ENCODE data around the gene APH1B. TPM values are rescaled to one million over a fixed set of nuclear protein-coding genes. Genes with fewer than 3 reads are reported as not detected.

Gene APH1B
- total and polyA plus RNA-seq, 9 donors, result 9.1 to 25.2 (median 20.0) TPM

DNA sequence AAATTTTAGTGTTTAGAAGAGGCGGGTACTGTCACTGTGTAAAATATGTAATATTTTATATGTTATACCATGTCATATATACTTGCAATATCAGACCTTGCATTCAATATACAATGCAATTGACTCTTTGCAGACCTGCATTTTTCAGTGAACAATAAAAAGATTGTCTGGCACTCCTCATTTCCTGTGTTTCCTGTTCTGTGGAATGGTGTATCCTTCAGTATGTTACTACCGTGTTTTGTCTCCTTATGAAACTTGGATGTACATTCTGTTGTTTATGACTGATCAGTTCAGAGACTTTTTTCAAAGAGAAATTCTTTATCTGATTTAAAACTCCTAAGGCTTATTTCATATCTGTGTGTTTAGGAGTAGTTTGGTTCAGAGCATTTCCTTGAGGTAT is 31.5 kb downstream of the APH1B start:
- H3K9me3 ChIP-seq, result no peaks in the 10 kb centered on the region
- WGBS, 3 donors, result 84 to 91% (median 88%) methylated on average over 2 of the region's 2 CpGs
- intact Hi-C loops (cut with DNase I), result no loop called here
- TF ChIP-seq, protein P1, sequence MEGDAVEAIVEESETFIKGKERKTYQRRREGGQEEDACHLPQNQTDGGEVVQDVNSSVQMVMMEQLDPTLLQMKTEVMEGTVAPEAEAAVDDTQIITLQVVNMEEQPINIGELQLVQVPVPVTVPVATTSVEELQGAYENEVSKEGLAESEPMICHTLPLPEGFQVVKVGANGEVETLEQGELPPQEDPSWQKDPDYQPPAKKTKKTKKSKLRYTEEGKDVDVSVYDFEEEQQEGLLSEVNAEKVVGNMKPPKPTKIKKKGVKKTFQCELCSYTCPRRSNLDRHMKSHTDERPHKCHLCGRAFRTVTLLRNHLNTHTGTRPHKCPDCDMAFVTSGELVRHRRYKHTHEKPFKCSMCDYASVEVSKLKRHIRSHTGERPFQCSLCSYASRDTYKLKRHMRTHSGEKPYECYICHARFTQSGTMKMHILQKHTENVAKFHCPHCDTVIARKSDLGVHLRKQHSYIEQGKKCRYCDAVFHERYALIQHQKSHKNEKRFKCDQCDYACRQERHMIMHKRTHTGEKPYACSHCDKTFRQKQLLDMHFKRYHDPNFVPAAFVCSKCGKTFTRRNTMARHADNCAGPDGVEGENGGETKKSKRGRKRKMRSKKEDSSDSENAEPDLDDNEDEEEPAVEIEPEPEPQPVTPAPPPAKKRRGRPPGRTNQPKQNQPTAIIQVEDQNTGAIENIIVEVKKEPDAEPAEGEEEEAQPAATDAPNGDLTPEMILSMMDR (IDR thresholded peaks at IDR 0.05), result no peak
- TF ChIP-seq POLR2A (IDR thresholded peaks at IDR 0.05) (no peak), EP300 (IDR thresholded peaks at IDR 0.05) (no peak)
- H3K27me3 ChIP-seq, result no peaks in the 10 kb centered on the region
- no peaks in the 10 kb centered on the region for H3K36me3 ChIP-seq
- no peak overlapping the region for H3K4me3 ChIP-seq
- DNase-seq, result no peak
- no peak overlapping the region for H3K27ac ChIP-seq
- H3K4me1 ChIP-seq (ENCODE audit: insufficient read depth), result no peaks in the 10 kb centered on the region

DNA sequence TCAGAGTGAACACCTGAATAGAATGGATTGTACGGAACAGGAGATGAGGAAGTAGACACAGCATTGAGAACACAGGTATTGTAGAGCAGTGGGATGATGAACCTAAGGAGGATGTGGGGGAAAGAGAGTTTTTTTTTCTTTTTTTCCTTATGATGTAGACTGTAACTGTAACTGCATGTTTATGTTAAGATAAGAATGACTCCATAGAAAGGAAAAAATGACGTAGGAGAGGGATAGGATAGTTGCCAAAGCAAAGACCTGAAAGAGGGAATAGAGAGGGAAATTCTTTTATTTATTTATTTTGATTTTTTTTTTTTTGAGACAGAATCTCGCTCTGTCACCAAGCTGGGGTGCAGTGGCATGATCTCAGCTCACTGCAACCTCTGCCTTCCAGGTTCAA is 33.2 kb downstream of the APH1B start:
- no peak for DNase-seq
- H3K27ac ChIP-seq, result no peak overlapping the region
- no peaks in the 10 kb centered on the region for H3K36me3 ChIP-seq
- no peak for TF ChIP-seq POLR2A (IDR thresholded peaks at IDR 0.05)
- TF ChIP-seq, protein P1 (IDR thresholded peaks at IDR 0.05), result no peak
- TF ChIP-seq EP300 (IDR thresholded peaks at IDR 0.05), result no peak
- H3K4me3 ChIP-seq, result no peak overlapping the region
- H3K27me3 ChIP-seq, result no peaks in the 10 kb centered on the region
- intact Hi-C loops (cut with DNase I), result no loop called here
- no peaks in the 10 kb centered on the region for H3K4me1 ChIP-seq (ENCODE audit: insufficient read depth)
- no peaks in the 10 kb centered on the region for H3K9me3 ChIP-seq
- WGBS, 3 donors, result 82 to 88% (median 82%) methylated on average over 3 of the region's 3 CpGs

DNA sequence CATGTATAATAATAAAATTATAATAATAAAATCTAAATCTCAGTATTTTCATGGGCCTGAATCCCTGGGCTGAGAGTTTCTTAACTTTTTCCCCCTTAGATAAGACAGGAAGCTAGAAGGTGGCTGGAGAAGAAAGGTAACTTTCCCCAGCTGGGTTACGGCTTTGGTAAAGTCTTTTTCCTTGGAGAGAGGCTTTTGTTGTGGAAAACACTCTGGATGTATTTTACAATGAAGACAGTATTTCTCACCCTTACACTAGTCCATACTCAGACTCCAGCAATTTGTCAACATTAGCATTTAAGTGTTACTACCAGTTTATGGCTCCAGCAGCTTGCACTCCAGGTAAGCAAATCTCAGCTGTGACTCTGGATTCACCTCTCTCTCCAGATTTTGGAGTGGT is 34.9 kb downstream of the APH1B start:
- no peak overlapping the region for H3K4me3 ChIP-seq
- H3K27me3 ChIP-seq, result no peaks in the 10 kb centered on the region
- no peaks in the 10 kb centered on the region for H3K9me3 ChIP-seq
- no peak overlapping the region for H3K27ac ChIP-seq
- TF ChIP-seq, protein P1 (IDR thresholded peaks at IDR 0.05), result no peak
- TF ChIP-seq POLR2A (IDR thresholded peaks at IDR 0.05) (no peak), EP300 (IDR thresholded peaks at IDR 0.05) (no peak)
- intact Hi-C loops (cut with DNase I), result no loop called here
- H3K4me1 ChIP-seq (ENCODE audit: insufficient read depth), result no peaks in the 10 kb centered on the region
- H3K36me3 ChIP-seq, result no peaks in the 10 kb centered on the region
- 92 to 100% (median 98%) methylated on average over 1 of the region's 1 CpG for WGBS, 3 donors
- DNase-seq, result no peak

DNA sequence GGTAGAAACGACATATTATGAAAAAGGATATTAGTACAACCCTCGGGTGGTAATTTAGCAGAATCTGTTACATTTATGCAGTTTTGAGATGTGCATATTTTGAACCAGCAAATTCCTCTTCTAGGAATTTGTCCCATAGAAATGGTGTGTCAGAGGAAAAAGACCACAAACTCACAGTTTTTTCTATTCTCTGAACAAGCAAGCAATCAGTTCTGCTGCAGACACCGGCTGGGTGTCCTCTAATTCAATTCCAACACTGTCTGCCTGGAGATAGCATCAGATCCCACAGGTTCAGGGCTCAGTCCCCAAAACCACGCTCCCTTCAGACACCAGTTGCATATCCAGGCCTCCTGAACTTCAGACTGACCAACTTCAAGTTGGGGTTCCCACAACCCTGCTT is 36.4 kb downstream of the APH1B start:
- Histone ChIP-seq H3K27me3 (no peaks in the 10 kb centered on the region), H3K36me3 (no peaks in the 10 kb centered on the region), H3K9me3 (no peaks in the 10 kb centered on the region), H3K4me3 (no peak overlapping the region), H3K4me1 (ENCODE audit: insufficient read depth) (no peaks in the 10 kb centered on the region), H3K27ac (no peak overlapping the region)
- WGBS, 3 donors, result 85 to 87% (median 87%) methylated on average over 4 of the region's 4 CpGs
- DNase-seq, result no peak
- intact Hi-C loops (cut with DNase I), result no loop called here
- no peak for TF ChIP-seq POLR2A (IDR thresholded peaks at IDR 0.05)
- TF ChIP-seq, protein P1 (IDR thresholded peaks at IDR 0.05), result no peak
- TF ChIP-seq EP300 (IDR thresholded peaks at IDR 0.05), result no peak

DNA sequence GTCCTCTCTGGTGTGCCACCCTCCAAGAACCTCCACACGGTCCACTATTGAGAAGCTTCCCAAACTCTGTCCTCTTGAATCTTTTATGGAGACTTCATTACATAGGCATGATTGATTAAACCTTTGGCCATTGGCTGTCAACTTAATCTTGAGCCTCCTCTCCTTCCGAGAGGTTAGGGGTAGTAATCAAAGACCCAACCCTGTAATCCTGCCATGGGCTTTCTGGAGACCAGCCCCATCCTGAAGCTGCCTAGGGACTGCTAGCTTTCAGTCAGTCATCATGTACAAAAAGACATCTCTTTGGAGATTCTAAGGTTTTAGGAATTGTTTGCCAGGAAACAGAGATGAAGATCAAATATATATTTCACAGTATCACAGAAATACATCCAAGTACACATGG is 37.0 kb downstream of the APH1B start:
- H3K4me3 ChIP-seq, result no peak overlapping the region
- intact Hi-C loops (cut with DNase I), result no loop called here
- no peaks in the 10 kb centered on the region for H3K27me3 ChIP-seq
- H3K27ac ChIP-seq, result no peak overlapping the region
- TF ChIP-seq, protein P1 (IDR thresholded peaks at IDR 0.05), result no peak
- TF ChIP-seq POLR2A (IDR thresholded peaks at IDR 0.05) (no peak), EP300 (IDR thresholded peaks at IDR 0.05) (no peak)
- DNase-seq, result no peak
- no peaks in the 10 kb centered on the region for H3K4me1 ChIP-seq (ENCODE audit: insufficient read depth)
- 58 to 75% (median 62%) methylated on average over 2 of the region's 2 CpGs for WGBS, 3 donors
- H3K9me3 ChIP-seq, result no peaks in the 10 kb centered on the region
- H3K36me3 ChIP-seq, result no peaks in the 10 kb centered on the region

All from ovary (tissue), 9 donors.